Measurements from ENCODE around the gene ENG. TPM values are rescaled to one million over a fixed set of nuclear protein-coding genes. Genes with fewer than 3 reads are reported as not detected.

The ENG gene
- total RNA-seq, 1 donor from 2014 or later, result 2.4 TPM

- Histone ChIP-seq H3K4me3 (ENCODE audit: low read depth, low read length) (no peak overlapping the region), H3K27me3 (ENCODE audit: control insufficient read depth, insufficient read depth, low read length) (no peaks in the 10 kb centered on the region), H3K36me3 (ENCODE audit: control insufficient read depth, insufficient read depth, low read length) (peaks cover 39% of the 10 kb centered on the region)
- no peak for TF ChIP-seq CTCF (IDR thresholded peaks at IDR 0.05; ENCODE audit: insufficient read depth, low read length, severe bottlenecking)
- FAIRE-seq (no peak), DNase-seq (ENCODE audit: low read depth) (no peak)
Observed at GRCh38 chr9:127808347-127809001, 46.0 kb downstream of the ENG start.

- H3K27me3 ChIP-seq (ENCODE audit: control insufficient read depth, insufficient read depth, low read length), result no peaks in the 10 kb centered on the region
- TF ChIP-seq CTCF (IDR thresholded peaks at IDR 0.05; ENCODE audit: insufficient read depth, low read length, severe bottlenecking), result no peak
- no peak overlapping the region for H3K4me3 ChIP-seq (ENCODE audit: low read depth, low read length)
- peaks cover 28% of the 10 kb centered on the region for H3K36me3 ChIP-seq (ENCODE audit: control insufficient read depth, insufficient read depth, low read length)
- no peak for DNase-seq (ENCODE audit: low read depth)
- FAIRE-seq, result no peak
Observed at GRCh38 chr9:127806871-127807270, 47.6 kb downstream of the ENG start.

- H3K36me3 ChIP-seq (ENCODE audit: control insufficient read depth, insufficient read depth, low read length), result peaks cover 28% of the 10 kb centered on the region
- DNase-seq (ENCODE audit: low read depth) (peak; percentile 22), FAIRE-seq (no peak)
Observed at GRCh38 chr9:127805620-127806019, 48.8 kb downstream of the ENG start.

GRCh38 chr9:127803507-127804352 is 50.7 kb downstream of the ENG start:
- FAIRE-seq, result peak; percentile 83

More at GRCh38 chr9:127805620-127806019, 48.8 kb downstream of the ENG start:
- TF ChIP-seq CTCF (IDR thresholded peaks at IDR 0.05; ENCODE audit: insufficient read depth, low read length, severe bottlenecking), result peak; percentile 47
- H3K4me3 ChIP-seq (ENCODE audit: low read depth, low read length), result no peak overlapping the region
- no peaks in the 10 kb centered on the region for H3K27me3 ChIP-seq (ENCODE audit: control insufficient read depth, insufficient read depth, low read length)

More at GRCh38 chr9:127803507-127804352, 50.7 kb downstream of the ENG start:
- Histone ChIP-seq H3K36me3 (ENCODE audit: control insufficient read depth, insufficient read depth, low read length) (peaks cover 21% of the 10 kb centered on the region), H3K27me3 (ENCODE audit: control insufficient read depth, insufficient read depth, low read length) (no peaks in the 10 kb centered on the region), H3K4me3 (ENCODE audit: low read depth, low read length) (peak overlapping the region; percentile 78)
- TF ChIP-seq CTCF (IDR thresholded peaks at IDR 0.05; ENCODE audit: insufficient read depth, low read length, severe bottlenecking), result no peak
- peak; percentile 90 for DNase-seq (ENCODE audit: low read depth)

Data from bronchial epithelial cell (primary cell).